ENCODE data around the gene RBM18.

Gene RBM18, protein sequence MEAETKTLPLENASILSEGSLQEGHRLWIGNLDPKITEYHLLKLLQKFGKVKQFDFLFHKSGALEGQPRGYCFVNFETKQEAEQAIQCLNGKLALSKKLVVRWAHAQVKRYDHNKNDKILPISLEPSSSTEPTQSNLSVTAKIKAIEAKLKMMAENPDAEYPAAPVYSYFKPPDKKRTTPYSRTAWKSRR

DNA sequence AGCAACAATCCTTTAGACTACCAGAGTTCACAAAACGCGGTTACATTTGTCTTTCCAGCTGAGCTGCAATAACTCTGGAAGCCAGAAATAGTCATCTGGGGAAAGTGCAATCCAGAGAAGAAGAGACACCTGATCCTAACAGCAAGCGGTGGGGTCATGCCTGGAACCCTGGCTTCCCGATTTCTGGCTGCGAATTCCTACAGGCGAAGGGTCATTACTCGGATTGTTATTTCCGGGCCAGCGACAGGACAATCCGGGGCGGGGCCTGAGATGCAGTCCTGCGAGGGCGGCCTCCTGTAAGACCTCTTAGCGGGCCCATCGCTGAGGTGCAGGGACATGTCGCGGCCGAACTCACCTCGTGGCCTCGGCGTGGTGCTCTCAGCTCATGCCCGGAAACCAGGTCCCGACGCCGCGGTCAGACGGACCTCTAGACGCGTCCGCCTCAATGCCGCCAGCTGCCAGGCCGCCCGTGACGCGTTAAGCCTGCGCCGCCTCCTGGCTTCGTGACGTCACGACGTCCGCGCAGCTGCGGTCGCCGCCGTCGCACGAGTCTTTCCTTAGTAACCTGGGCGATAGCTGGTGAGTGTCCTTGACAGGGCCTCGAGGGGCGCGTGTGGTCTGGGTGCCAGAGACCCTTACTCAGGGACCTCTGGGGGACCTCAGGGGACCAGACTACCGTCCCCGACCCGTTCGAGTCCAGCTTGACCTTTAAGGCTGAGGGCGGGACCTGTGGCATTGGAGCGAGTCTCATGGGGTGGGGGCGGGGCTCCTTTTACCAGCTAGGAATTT is at the start of gene RBM18, which contains the start of gene MRRF:
Gene RBM18 (minus strand): TSS at position 481 of the 789 bp plus-strand sequence. CDS start 3,348 bp downstream, outside the sequence.
Gene MRRF (plus strand): TSS at position 523 of the 789 bp plus-strand sequence. CDS start 6,010 bp downstream, outside the sequence.
- DNase-seq, result peak; percentile 91

DNA sequence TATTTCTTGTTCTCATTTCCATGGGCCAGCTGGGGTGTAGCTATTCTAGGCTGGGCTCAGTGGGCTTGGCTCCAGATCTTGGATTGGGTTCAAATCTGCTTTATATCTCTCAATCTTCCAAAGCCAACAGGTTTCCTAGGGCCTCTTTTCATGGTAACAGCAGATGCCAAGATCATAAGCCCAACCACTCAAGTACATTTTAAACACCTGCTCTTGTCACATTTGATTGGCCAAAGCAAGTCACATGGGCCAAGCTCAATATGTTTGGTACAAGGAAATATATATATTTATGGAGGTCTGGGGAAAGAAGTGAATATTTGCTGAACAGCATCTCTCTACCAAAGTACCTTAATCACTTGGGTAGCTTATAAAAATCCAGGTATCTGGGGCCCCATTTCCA is 49.5 kb upstream of the RBM18 start:
- no peak for DNase-seq

DNA sequence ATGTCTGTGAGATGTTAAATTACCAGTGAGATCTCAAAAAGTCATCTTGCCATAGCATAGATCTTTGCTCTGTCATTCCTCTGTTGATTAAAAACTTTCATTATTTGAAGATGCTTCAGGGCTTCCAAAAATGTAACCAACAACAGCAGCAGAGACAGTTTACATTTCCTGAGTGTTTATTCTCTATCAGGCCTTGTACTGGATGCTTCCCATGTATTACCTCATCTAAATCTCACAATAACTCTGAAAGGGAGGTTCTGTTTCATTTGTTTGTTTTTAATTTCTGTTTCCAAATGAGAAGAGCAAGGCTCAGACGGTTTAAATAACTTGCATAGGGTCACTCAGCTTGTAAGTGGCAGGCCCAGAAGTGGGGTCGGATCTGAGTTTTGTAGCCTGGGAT is 45.2 kb upstream of the RBM18 start:
- DNase-seq, result no peak

DNA sequence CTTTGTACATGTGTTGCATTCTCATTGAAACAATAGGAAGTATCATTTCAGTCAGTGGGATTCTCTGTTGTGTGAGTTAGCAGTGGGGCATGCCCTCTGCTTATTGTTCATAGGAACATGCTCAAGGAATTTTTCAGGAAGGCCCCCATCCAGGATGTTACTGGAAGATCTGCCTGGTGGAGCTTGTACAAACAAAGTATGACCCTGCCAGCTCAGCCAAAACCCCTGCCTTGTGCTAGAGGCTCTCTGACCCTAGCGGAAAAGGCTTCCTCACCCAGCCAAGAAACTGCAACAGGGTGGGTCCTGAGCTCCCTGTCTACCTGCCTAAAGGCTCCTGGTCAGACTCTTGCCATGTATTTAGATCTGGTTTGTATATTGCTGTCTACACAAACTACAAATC is 43.3 kb upstream of the RBM18 start:
- peak; percentile 32 for DNase-seq

DNA sequence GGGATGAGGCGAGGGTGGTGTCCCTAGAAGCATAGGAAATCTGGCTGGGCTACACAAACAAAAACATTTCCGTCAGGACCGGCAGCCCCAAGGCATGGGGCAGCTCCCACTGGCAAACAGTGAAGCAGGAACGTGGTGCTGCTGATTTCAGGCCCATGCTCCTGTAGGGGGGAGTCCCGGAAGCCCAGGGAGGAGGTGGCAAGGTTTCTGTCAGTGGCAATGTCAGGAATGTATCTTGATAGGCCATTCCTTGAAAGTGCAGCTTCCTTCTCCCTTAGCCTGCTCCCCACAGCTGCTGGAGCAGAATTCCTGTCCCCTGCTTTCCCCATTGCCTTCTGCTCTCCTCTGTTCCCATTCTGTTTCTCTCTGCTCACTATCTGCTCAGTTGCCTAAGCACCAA is 42.4 kb upstream of the RBM18 start:
- no peak for DNase-seq

DNA sequence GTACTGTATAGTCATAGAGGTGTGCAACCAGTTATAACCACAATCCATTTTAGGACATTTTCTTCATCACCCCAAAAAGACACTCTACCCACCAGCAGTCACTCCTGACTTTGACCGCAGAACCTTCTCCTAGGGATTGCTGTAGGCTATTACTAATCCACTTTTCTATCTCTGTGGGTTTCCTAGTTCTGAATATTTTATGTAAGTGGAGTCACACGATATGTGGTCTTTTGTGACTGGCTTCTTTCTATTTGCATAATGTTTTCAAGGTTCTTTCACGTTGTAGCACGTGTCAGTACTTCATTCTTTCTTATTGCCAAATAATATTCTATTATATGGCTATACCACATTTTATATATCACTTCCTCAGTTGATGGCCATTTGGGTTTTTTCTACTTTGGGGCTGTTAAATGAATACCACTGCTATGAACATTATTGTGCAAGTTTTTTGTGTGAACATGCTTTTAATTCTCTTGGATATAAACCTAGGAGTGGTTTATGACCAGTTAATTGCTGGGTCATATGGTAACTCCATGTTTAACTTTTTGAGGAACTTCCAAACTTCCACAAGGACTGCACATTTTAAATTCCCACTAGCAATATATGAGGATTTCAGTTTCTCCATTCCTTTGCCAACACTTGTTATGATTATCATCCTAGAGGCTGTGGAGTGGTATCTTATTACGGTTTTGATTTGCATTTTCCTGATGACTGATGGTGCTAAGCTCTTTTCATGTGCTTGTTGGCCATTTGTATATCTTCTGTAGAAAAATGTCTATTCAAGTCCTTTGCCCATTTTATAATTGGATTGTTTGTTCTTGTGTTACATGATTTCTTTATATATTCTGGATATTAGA is 37.8 kb upstream of the RBM18 start:
- DNase-seq, result no peak

DNA sequence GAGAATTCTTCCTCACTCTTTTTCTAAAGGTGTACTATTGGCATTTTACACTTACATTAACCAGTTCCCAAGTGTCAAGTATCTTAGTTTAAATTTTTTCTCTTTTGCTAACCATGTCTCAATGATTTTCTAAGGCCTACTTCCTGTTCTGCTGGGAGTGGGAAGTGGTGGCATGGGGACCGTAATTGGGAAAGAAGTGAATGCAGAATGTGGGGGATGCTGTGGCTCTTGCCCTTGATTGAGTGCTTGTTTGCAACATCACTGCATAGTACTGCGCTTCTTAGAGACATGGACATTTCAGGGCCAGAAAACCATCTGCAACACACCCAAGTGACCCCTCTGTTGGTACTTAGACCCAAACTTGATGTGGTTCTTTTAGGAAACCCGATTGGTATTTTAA is 32.9 kb upstream of the RBM18 start:
- DNase-seq, result no peak

DNA sequence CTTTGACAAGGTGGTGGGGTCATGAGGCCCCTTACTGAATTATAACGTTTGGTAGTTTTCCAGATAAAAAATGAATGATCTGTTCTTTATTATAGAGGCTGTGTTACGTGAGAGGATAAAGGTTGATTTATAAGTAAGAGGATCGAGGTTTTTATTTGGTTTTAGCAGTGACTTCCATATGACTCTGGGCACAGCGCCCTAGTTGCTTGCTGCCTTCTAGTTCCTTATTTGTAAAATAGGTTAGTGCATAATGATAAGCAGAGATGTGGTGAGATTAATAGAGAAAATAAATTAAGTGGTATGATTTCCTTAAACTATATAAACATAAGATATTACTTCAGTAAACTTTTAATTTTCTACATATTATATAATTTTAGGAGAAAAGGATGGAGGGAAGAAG is 29.9 kb upstream of the RBM18 start:
- no peak for DNase-seq

DNA sequence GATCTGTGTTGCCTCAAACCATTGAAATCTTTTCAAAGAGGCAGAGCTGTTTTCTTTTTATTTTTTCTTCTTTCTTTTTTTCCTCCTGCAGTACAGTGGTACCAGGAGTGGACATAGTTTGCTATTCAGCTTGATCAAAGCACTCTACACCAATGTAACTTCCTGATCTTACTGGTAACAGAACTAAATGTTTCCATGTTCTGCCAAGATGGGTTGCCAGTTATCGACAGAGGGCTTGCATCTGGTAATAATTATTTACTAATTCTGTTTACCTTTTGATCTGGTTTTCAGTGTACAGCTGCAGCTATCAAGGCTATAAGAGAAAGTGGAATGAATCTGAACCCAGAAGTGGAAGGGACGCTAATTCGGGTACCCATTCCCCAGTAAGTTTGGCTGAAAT is 26.8 kb upstream of the RBM18 start:
- no peak for DNase-seq

DNA sequence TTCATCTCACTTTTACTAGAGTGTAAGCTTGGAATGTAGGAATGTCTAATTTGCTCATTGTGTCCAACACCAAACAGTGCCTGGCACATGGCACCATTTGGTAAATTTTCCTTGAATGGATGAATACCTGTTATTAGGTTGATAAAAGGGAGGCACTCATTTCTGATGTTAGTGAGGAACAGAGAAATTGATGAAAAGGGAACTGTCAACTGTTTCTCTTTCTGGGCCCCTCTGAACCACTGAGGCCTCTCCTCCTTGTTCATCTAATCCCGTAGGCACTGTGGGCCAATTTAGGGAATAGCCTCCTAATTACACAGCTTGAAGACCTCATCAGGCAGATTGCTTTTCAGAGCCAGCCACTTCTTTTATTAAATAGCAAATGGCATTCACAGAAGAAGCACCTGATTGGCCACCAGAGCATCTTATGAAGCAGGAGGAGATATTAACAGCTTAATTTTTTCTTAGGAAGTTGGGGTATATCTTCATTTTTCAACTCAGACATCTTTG is 22.6 kb upstream of the RBM18 start:
- DNase-seq, result no peak

DNA sequence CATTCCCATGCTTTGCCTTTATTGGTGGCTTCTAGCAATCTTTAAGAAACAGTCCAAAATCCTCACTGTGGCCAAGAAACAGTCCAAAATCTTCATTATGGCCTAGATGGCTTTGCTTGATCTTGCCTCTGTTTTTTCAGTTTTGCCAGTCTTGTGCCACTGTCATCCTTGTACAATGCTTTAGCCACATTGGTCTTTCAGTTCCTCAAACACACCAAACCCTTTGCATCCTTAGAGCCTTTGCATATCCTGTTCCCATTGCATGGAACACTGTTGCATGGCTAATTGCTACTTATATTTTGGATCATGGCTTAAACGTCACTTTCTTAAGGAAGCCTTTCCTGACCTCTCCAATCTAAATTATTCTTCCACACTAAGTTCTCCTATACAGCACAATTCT is 22.1 kb upstream of the RBM18 start:
- no peak for DNase-seq

DNA sequence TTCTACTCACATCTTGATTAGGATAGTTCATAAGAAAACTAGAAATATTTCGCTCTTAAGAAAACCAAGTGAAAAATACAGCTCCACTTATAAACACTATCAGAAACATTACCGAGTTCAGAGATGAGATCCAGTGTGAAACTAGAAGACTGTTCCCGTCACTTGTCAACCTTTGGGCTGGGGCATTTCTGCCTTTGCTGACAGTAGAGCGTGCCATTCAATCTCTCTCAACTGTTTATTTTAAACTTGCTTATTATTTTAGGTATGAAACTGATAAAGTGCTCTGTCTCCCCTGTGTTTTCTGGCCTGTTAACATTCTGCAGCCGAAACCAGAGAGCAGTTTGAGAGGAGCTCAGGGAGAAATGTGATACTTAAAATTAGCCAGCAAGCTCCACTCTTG is 16.7 kb upstream of the RBM18 start:
- DNase-seq, result no peak

DNA sequence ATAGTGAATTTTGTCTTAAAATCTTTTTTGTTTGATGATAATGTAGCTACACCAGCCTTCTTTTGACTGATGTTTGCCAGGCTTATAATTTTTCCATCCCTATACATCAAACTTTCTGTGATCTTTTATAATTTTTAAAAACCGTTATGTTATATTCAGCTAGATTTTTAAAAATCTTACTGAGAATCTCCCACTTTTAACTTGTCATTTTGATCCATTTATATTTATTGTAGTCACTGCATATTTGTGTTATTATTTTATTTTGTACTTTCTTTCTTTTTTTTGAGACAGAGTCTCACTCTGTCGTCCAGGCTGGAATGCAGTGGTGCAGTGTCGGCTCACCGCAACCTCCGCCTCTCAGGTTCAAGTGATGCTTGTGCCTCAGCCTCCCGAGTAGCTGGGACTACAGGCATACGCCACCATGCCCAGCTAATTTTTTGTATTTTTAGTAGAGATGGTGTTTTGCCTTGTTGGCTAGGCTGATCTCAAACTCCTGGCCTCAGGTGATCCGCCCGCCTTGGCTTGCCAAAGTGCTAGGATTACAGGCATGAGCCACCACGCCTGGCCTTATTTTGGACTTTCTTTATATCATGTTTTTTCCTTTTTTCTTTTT is 12.8 kb upstream of the RBM18 start:
- DNase-seq, result no peak

DNA sequence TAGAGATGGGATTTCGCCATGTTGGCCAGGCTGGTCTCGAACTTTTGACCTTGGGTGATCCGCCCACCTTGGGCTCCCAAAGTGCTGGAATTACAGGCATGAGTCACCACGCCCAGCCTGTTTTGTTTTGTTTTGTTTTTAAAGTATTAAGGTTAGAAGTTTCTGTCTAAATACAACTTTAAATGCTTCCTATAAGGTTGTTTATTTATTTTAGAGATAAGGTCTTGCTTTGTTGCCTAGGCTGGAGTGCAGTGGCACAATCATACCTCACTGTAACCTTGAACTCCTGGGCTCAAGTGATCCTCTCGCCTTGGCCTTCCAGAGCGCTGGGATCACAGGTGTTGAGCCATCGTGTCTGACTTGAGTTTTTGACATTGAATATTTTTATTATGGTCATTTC is 11.5 kb upstream of the RBM18 start:
- DNase-seq, result peak; percentile 15

DNA sequence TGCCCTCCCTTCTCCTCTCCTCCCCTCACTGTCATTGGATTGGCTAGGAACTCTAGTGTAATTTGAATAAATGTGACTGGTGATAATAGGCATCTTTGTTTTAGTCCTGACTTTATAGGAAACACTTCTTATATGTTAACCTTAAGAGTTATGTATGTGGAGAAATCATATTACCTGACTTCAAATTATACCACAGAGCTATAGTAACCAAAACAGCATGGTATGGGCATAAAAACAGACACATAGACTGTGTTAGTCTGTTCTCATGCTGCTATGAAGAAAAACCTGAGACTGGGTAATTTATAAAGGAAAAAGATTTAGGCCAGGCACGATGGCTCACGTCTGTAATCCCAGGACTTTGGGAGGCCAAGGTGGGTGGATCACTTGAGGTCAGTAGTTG is 9.4 kb upstream of the RBM18 start:
- no peak for DNase-seq

DNA sequence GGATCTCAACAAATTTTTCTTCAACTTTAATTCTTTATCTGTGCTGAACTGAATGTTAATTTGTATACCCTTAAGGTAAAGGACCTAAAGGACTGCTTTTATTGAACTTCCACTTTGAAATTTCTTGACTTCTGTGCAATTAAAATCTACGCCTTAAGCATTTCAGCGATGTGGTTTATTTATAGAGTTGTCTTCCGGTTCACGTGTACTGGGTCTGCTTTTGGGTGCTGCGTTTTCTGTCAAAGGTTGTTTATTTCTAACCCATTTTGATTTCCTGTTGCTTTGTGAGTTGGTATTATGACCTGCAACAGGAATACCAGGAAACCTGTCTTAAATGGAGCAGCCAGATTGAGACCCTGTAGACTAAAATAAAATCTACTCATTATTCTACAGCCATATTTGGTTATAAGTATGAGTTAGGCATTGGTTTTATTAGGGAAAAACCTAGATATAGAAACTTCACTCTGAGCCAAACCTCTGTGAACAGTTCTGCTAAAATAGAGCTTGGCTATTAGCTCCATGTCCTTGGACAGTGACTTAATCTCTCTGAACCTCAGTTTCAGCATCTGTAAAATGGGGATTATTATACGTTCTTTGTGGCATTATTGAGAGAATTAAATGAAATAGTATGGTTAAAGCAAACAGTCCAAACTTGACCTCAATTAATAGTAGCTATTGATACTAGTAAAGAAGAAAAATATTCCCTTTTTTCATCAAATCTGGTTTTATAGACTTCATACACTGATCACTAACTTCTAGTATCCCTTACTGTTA is 3.6 kb upstream of the RBM18 start:
- DNase-seq, result no peak

DNA sequence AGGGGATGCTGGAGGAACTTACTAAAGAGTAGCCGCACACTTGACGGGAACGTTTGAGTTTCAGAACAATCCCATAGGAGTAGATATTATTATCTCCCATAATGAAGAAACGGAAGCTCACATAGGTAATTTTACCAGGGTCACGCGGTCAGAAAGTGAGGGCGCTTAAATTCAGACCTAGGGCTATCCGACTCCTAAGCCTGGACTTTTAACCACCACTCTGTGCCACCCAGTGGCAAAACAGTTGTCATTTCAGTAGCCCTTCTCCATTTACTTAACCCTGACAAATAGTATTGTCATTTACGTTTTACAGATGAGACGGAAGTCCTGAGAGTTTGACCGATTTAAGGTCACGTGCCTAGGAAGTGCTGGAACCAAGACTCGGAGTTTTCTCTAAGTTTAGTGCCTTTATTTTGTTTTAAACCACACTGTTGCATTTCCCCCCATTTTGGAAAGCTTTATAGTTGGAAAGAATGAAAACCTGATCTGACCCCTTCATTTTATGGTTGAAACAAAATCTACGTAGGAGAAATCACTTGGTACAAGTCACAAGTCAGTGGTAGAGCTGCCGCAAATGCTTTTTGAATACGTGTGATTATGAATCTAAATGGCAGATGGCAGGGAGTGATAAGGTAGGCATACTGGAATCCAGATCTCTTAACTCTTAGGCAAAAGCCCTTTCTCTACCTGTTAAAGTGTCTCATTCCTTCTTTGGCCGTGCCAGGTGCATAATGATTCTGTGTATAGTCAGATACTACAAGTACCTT is 692 bp upstream of the RBM18 start:
- DNase-seq, result peak; percentile 34

DNA sequence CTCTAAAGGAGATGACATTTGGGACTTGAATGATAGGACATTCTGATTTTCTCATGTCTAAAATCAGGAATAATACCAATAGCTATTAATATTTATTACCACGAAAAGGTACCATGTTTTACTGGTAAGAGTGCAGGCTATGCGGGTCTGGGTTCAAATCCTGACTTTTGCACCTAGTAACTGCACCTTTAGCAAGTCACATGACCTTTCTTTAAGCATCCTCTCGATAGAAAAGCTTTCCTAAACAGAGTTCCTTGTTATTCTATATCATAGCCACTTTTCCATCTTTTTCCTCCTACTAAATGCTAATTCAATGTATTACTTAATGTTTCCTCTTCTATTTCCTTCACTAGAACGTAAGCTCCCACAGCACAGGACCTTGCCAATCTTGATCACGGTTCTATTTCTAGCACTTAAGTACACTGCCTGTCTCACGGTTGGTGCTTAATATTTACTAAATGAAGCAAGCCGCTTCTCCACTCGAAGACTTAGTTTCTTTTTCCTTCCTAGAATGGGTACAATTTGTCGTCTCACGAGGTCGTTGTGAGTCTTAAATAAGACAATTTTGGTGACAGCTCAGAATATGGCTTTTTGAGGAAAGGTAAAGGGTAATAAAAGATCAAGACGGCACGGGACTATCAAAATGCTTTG is 816 bp downstream of the RBM18 start:
- DNase-seq, result no peak

DNA sequence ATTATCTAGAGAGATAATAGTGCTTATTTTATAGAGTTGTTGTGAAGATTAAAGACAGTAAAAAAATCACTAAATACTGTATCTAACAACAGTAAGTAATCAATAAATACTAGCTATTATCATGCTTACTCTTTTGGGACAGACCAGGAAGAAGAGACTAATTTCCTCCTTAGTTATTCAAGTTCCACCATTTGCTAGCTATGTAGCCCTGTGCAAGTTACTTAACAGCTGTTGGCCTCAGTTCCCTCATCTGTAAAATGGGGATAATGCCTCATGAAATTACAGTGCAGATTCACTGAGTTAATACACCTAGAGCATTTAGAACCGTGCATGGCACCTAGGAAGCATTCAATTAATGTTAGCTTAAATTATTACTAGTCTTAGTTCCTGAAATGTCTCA is 2.6 kb downstream of the RBM18 start:
- no peak for DNase-seq

DNA sequence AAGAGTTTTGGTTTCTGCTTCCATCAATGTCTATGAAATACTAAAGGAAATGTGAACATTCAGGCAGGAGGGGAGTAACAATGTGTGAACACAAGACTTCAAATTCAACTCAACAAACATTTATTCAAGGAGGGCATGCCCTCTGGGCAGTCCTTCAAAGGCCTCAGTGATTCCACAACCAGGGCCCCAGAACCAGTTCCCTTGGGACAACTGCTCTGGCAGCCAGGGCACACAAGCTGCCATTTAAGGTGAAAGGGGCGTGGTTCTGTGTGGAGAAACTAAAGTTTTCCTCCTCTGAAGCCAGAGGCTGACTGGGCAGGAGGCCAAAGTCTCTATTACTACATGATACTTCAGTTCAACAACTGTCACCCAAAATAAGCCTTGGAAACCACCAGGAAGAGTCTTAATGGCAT is 3.2 kb downstream of the RBM18 start:
- DNase-seq, result peak; percentile 49

DNA sequence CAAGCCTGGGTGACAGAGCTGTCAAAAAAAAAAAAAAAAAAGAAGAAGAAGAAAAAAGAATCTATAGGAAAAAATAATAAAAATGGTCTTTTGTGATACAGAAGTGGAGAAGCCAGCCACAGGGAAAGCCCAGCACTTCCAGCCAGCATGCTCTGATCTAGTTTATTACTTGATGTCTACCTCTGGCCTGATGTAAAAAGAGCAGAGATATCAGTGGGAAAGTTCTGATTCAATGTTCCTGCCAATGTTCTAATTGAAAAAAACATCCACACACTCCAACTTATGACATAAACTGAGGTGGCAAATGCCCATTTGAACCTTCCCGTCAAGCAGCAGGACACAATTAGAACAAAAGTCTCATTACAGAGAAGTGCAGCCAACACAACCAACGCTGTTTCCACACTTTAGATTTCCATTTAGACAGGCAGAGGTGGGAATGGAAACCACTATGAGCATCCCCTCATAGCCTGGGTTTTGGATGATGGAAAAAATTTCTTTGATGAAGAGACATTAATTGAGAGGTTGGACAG is 5.7 kb downstream of the RBM18 start:
- DNase-seq, result no peak

All from EL (cell line).